Mesendoderm (in vitro differentiated cells): ENCODE data around the gene PHLDA1.

ENCODE experiments used
- DNase-seq: peaks from one replicate; pipeline ENCODE4 v3.0.0; 2013
- H2AK5ac ChIP-seq: 2 replicates; pipeline ENCODE4 v1.6.1; 2013; ENCODE audit warnings: low read length, inconsistent platforms
- H2BK120ac ChIP-seq: 2 replicates; pipeline ENCODE4 v1.6.1; 2013; ENCODE audit warnings: low read depth, mild to moderate bottlenecking, low read length, moderate library complexity, mixed read lengths
- H2BK15ac ChIP-seq: replicated peaks from 2 replicates; pipeline ENCODE4 v1.6.1; 2013; ENCODE audit warnings: low read depth, mild to moderate bottlenecking, moderate library complexity
- H2BK5ac ChIP-seq: 2 replicates; pipeline ENCODE4 v1.6.1; 2013; ENCODE audit warnings: low read length, inconsistent platforms
- H3K18ac ChIP-seq: 2 replicates; pipeline ENCODE4 v1.6.1; 2013; ENCODE audit warnings: mild to moderate bottlenecking, low read length, mixed read lengths
- H3K23ac ChIP-seq: one replicate; pipeline ENCODE4 v1.6.1; 2013; ENCODE audit warnings: low read length
- H3K27ac ChIP-seq: 2 replicates; pipeline ENCODE4 v1.5.1; 2013; ENCODE audit warnings: low read depth, mild to moderate bottlenecking, inconsistent platforms, low read length, moderate library complexity
- H3K27me3 ChIP-seq: 2 replicates; pipeline ENCODE4 v1.6.1; 2013; ENCODE audit warnings: low read length, control low read depth, mild to moderate bottlenecking, inconsistent platforms; ENCODE audit not compliant: insufficient read depth, poor library complexity
- H3K36me3 ChIP-seq: 2 replicates; pipeline ENCODE4 v1.6.1; 2013; ENCODE audit warnings: low read length, inconsistent platforms; ENCODE audit not compliant: control insufficient read depth, insufficient read depth
- H3K4ac ChIP-seq: one replicate; pipeline ENCODE4 v1.6.1; 2013; ENCODE audit warnings: low read depth, mild to moderate bottlenecking, low read length, moderate library complexity
- H3K4me1 ChIP-seq: 2 replicates; pipeline ENCODE4 v1.6.1; 2013; ENCODE audit warnings: low read depth, low read length, inconsistent platforms; ENCODE audit not compliant: control insufficient read depth
- H3K4me2 ChIP-seq: 2 replicates; pipeline ENCODE4 v1.6.1; 2013; ENCODE audit warnings: low read length
- H3K4me3 ChIP-seq: 2 replicates; pipeline ENCODE4 v1.5.1; 2013; ENCODE audit warnings: mild to moderate bottlenecking, low read length
- H3K56ac ChIP-seq: one replicate; pipeline ENCODE4 v1.6.1; 2013; ENCODE audit warnings: low read length
- H3K79me1 ChIP-seq: 2 replicates; pipeline ENCODE4 v1.6.1; 2013; ENCODE audit warnings: low read length, inconsistent platforms
- H3K79me2 ChIP-seq: 2 replicates; pipeline ENCODE4 v1.6.1; 2013; ENCODE audit warnings: mild to moderate bottlenecking, low read length; ENCODE audit not compliant: control insufficient read depth, insufficient read depth
- H3K9ac ChIP-seq: 2 replicates; pipeline ENCODE4 v1.6.1; 2013; ENCODE audit warnings: low read length, inconsistent platforms
- H4K5ac ChIP-seq: one replicate; pipeline ENCODE4 v1.6.1; 2013; ENCODE audit warnings: low read length
- H4K8ac ChIP-seq: one replicate; pipeline ENCODE4 v1.6.1; 2013; ENCODE audit warnings: low read depth, mild to moderate bottlenecking, control low read depth, low read length, moderate library complexity
- WGBS: extraction: QIAGEN DNeasy Blood & Tissue Kit; methylation state at CpG from one replicate; pipeline ENCODE4 v1.1.7; 2013; ENCODE audit warnings: low lambda C conversion rate, missing lambda C conversion rate; ENCODE audit not compliant: insufficient coverage; ENCODE audit errors: extremely low coverage; 5-methylcytosine and 5-hydroxymethylcytosine counted together

Gene PHLDA1

DNA sequence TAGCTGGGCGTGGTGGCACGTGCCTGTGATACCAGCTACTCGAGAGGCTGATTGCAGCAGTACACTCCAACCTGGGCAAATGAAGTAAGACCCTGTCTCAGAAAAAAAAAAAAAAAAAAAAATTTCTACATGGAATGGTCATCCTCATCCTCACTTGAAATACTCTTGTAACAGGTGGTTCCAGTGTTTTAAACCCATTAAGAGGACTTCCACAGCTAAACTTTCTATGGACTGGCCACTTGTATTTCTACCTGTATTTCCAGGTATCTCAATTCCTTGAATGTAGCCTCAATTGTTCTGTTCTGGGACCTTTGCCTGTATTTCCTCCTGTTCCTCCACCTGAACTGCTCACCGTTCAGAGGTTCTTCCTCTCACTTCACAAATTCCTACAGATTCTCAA lies 11.8 kb upstream of the PHLDA1 start:
- Histone ChIP-seq H4K8ac (no peak overlapping the region), H3K27me3 (no peaks in the 10 kb centered on the region), H3K79me2 (no peaks in the 10 kb centered on the region), H3K23ac (no peak overlapping the region), H2BK120ac (no peak overlapping the region), H2BK5ac (no peak overlapping the region), H3K4ac (no peak overlapping the region), H3K27ac (no peak overlapping the region), H3K9ac (no peak overlapping the region), H4K5ac (no peak overlapping the region), H3K4me3 (no peak overlapping the region), H3K4me1 (peaks cover 1% of the 10 kb centered on the region), H3K36me3 (no peaks in the 10 kb centered on the region), H3K4me2 (no peak overlapping the region), H2AK5ac (no peak overlapping the region), H3K18ac (no peak overlapping the region), H3K56ac (no peak overlapping the region), H3K79me1 (no peaks in the 10 kb centered on the region), H2BK15ac (no peak overlapping the region)
- WGBS: no CpG with 5 or more reads among the region's 4 CpGs
- DNase-seq: no peak

DNA sequence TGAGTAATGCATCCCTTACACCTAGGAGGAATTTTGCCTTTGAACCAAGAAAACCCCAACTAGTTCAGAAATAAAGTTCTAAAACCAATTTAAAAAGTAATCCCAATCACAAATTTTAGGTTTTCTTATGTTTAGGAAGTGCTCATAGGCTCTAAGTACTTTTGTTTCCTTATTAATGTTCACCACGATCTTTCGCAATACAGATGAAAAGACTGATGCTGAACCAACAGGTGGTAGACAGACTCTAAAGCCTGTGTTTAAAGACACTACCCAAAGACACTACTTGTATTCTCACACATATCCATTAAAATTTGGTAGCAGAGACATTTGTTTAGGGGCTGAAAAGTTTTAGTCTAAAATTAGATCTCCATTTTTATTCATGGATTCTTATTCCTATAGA lies 10.6 kb upstream of the PHLDA1 start:
- no peak overlapping the region for H2BK5ac ChIP-seq
- no peak overlapping the region for H3K4me2 ChIP-seq
- H3K36me3 ChIP-seq: no peaks in the 10 kb centered on the region
- H2AK5ac ChIP-seq: no peak overlapping the region
- no peak overlapping the region for H3K56ac ChIP-seq
- H3K27me3 ChIP-seq: no peaks in the 10 kb centered on the region
- H3K23ac ChIP-seq: no peak overlapping the region
- no peaks in the 10 kb centered on the region for H3K79me1 ChIP-seq
- no CpG with 5 or more reads among the region's 2 CpGs for WGBS
- no peak overlapping the region for H3K27ac ChIP-seq
- no peak overlapping the region for H3K4me3 ChIP-seq
- no peak overlapping the region for H3K4ac ChIP-seq
- H4K5ac ChIP-seq: no peak overlapping the region
- no peak overlapping the region for H3K9ac ChIP-seq
- H3K18ac ChIP-seq: no peak overlapping the region
- peaks cover 6% of the 10 kb centered on the region for H3K4me1 ChIP-seq
- H3K79me2 ChIP-seq: no peaks in the 10 kb centered on the region
- no peak overlapping the region for H2BK120ac ChIP-seq
- no peak overlapping the region for H4K8ac ChIP-seq
- H2BK15ac ChIP-seq: no peak overlapping the region
- no peak for DNase-seq

DNA sequence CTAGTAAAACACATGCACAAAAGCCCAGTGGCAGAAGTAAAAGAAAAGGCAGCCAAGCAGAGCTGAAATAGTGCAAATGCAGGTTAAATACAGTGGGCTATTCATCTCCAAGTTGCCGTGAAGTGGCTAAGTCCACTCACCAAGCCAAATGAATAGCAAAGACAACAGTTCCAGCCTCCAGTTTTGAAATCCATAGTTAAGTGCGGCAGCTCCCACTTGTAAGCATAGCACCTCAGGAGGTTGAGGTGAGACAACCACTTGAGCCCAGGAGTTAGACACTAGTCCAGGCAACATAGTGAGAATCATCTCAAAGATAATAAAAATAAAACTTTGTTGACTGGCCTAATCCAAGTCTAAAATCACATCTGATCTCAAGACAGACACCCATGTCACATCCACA lies 9.8 kb upstream of the PHLDA1 start:
- H3K9ac ChIP-seq: no peak overlapping the region
- H3K4ac ChIP-seq: no peak overlapping the region
- DNase-seq: no peak
- no peak overlapping the region for H3K56ac ChIP-seq
- no peak overlapping the region for H3K27ac ChIP-seq
- H3K4me1 ChIP-seq: peaks cover 6% of the 10 kb centered on the region
- H3K79me1 ChIP-seq: no peaks in the 10 kb centered on the region
- H2BK15ac ChIP-seq: no peak overlapping the region
- no peaks in the 10 kb centered on the region for H3K27me3 ChIP-seq
- no peak overlapping the region for H2BK120ac ChIP-seq
- no peak overlapping the region for H3K18ac ChIP-seq
- no peak overlapping the region for H3K4me3 ChIP-seq
- H3K4me2 ChIP-seq: no peak overlapping the region
- no peaks in the 10 kb centered on the region for H3K36me3 ChIP-seq
- H3K79me2 ChIP-seq: no peaks in the 10 kb centered on the region
- no peak overlapping the region for H3K23ac ChIP-seq
- H4K8ac ChIP-seq: no peak overlapping the region
- WGBS: no CpG with 5 or more reads among the region's 2 CpGs
- H4K5ac ChIP-seq: no peak overlapping the region
- no peak overlapping the region for H2AK5ac ChIP-seq
- no peak overlapping the region for H2BK5ac ChIP-seq

DNA sequence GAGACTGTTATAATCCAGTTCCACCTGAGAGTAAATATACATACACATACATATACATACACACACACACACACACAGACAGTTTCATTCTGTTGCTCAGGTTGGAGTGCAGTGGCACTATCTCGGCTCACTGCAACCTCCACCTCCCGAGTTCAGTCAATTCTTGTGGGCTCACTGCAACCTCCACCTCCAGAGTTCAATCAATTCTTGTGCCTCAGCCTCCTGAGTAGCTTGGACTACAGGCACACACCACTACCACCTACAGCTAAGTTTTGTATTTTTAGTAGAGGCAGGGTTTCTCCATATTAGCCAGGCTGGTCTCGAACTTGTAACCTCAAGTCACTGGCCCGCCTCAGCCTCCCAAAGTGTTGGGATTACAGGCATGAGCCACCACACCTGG lies 8.9 kb upstream of the PHLDA1 start:
- Histone ChIP-seq H3K4me3 (no peak overlapping the region), H4K8ac (no peak overlapping the region)
- WGBS: no CpG with 5 or more reads among the region's 4 CpGs

DNA sequence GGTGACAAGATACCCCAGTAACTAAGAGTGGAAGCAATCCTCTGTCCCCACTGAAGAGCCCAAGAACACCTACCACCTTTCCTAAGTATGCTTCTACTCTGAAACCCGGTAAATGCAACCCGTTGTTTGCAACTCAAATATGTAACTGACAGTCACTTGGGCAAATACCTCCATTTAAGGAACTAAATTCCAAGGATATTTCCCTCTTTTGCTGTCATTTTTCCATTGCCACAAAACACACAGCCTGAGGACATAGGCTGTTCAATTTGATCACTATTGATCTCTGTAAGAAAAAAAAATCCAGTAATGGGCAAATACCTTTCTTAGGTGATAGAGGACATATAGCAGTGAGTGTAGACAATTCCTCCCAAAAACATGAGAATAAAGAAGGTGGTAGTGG lies 6.6 kb upstream of the PHLDA1 start:
- Histone ChIP-seq H4K5ac (no peak overlapping the region), H2BK15ac (no peak overlapping the region), H4K8ac (no peak overlapping the region), H2BK120ac (no peak overlapping the region), H3K4me3 (no peak overlapping the region), H3K27ac (no peak overlapping the region), H2AK5ac (no peak overlapping the region), H3K36me3 (no peaks in the 10 kb centered on the region), H3K79me1 (no peaks in the 10 kb centered on the region), H3K56ac (no peak overlapping the region), H3K9ac (no peak overlapping the region), H3K23ac (no peak overlapping the region), H3K4ac (no peak overlapping the region), H3K27me3 (no peaks in the 10 kb centered on the region), H3K4me2 (no peak overlapping the region), H2BK5ac (no peak overlapping the region), H3K79me2 (no peaks in the 10 kb centered on the region), H3K18ac (no peak overlapping the region), H3K4me1 (peaks cover 6% of the 10 kb centered on the region)
- DNase-seq: peak; percentile 40
- no CpG with 5 or more reads among the region's 2 CpGs for WGBS

More for the DNA sequence above, 8.9 kb upstream of the PHLDA1 start:
- H3K36me3 ChIP-seq: no peaks in the 10 kb centered on the region
- H3K4me1 ChIP-seq: peaks cover 6% of the 10 kb centered on the region
- H3K56ac ChIP-seq: no peak overlapping the region
- no peak overlapping the region for H2BK15ac ChIP-seq
- H3K4ac ChIP-seq: no peak overlapping the region
- no peak overlapping the region for H3K9ac ChIP-seq
- H3K79me2 ChIP-seq: no peaks in the 10 kb centered on the region
- no peak overlapping the region for H4K5ac ChIP-seq
- no peak overlapping the region for H2AK5ac ChIP-seq
- no peak overlapping the region for H2BK120ac ChIP-seq
- no peak overlapping the region for H3K27ac ChIP-seq
- no peak overlapping the region for H3K4me2 ChIP-seq
- no peaks in the 10 kb centered on the region for H3K27me3 ChIP-seq
- H2BK5ac ChIP-seq: no peak overlapping the region
- H3K18ac ChIP-seq: no peak overlapping the region
- no peaks in the 10 kb centered on the region for H3K79me1 ChIP-seq
- DNase-seq: no peak
- H3K23ac ChIP-seq: no peak overlapping the region
